ENCODE data around the gene SLC44A3.

Gene SLC44A3

GRCh38 chr1:94872771-94873495, 52.8 kb downstream of the SLC44A3 start:
- DNase-seq (ENCODE audit: low read depth in 1 of 2, low spot score in 1 of 2) = no peak

- DNase-seq (ENCODE audit: low read depth in 1 of 2, low spot score in 1 of 2) = no peak
These were observed 53.6 kb downstream of the SLC44A3 start for GRCh38 chr1:94873520-94874351.

DNA sequence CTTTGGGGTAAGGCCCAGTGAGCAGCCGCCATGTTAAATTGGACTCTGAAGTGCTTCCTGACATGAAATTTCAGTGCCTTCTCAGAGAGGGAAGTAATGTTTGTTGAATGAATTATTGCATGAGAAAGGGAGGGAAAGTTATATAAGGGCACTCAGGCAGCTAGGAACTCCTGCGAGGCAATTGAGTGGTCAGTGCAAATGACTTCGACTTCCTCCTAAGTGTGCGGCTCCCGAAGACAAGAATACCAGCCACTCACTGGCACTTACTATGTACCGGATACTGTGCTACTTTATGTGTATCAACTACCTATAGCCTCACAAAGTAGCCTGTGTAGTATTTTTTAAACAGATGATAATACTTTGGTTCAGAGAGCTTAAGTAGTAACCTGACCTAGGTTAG, 54.3 kb downstream of the SLC44A3 start:
- DNase-seq (ENCODE audit: low read depth in 1 of 2, low spot score in 1 of 2) = no peak

DNA sequence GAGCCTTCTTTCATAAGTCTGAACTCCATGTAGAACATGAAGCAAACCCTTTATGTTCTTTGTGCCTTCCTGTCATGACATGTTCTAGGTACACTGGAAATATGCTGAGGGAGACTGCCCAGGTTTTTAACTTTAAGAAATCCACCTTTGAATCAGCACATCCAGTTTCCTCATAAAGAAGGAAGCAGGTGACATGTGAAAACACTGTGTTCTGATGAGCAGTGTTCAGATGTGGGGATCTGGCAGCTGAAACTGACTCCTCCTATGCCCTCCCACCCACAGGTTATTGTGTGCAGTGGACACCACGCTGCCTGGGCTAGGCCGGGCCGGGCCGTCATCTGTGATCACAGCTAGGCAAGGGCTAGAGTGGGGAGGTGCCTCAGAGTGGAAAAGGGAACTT, 55.6 kb downstream of the SLC44A3 start:
- no peak for DNase-seq (ENCODE audit: low read depth in 1 of 2, low spot score in 1 of 2)

DNA sequence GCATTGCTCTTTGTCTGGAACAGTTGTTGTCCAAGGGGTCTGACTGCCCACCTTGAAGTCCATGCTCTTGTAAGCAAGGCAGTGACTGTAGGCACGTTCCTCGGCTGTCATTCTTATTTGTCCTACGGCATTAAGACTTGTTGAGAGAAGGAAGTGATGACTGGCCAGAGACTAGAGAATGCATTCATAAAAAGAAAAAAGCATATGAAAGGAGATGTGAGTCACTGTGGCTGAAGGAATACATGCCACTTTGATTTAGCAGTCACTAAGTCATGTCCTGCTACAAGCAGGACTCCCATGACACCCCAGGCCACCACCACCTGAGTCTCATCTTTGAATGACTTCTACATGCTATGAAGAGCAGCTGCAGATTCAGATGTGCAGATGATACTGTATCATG, 56.2 kb downstream of the SLC44A3 start:
- no peak for DNase-seq (ENCODE audit: low read depth in 1 of 2, low spot score in 1 of 2)

GRCh38 chr1:94878329-94878728, 58.2 kb downstream of the SLC44A3 start:
- no peak for DNase-seq (ENCODE audit: low read depth in 1 of 2, low spot score in 1 of 2)

DNA sequence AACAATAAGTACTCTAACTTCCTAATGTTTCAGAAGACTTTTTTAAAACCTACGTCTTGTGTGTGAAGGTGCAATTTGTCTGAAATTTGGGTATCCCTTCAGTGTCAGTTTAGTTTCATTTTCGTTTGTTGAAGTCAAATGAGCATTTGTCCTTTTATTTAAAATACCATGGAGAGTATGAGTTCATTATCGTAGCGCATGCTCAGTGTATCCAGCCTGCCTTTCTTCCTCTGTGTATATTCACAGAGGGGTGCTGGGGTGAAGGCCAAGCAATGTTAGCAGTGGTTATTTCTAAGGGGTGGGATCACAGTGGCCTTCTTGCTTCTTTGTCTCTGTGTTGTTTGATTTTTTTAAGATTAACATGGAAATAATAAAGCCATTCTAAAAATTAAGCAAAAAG, 63.5 kb downstream of the SLC44A3 start:
- no peak for DNase-seq (ENCODE audit: low read depth in 1 of 2, low spot score in 1 of 2)

- no peak for DNase-seq (ENCODE audit: low read depth in 1 of 2, low spot score in 1 of 2)
These were observed 63.9 kb downstream of the SLC44A3 start for GRCh38 chr1:94884106-94884505.

DNA sequence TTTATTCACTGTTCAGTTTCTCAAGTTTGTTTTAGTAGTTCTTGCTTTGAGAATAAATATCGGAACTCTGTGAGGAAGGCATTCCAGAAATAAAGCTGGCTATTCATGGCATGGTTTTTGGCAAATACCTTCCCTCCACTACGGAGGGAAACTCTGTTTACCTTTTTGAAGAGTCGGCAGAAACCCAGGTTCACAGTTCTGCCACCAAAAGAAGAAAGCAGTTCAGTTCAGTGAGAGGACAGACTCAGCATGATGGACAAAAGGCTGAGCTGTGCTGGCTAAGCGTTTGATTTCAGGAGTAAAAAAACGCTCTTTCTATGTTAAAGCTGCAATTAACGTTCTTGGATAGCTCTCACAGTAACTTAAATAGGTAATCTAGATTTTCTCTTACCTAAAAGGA, 64.3 kb downstream of the SLC44A3 start:
- no peak for DNase-seq (ENCODE audit: low read depth in 1 of 2, low spot score in 1 of 2)

DNA sequence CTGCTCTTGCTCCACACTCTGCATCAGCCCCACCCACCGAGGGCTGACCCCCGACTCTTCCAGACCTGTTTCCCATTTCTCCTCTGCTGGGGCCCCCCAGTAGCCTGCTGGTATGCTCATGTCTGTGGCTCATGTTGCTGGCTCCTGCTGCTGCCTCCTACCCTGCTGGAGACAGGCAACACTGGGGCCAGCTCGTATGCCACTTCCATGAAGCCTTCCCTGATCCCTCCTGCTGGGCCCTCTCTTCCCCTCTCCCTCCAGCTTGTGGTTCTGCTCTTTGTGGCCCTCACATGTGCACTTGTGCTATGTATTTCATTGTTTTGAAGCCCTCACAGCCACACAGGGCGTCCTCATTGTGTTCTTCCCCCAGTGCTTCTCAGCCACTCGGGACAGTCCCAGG, 66.2 kb downstream of the SLC44A3 start:
- no peak for DNase-seq (ENCODE audit: low read depth in 1 of 2, low spot score in 1 of 2)

- no peak for DNase-seq (ENCODE audit: low read depth in 1 of 2, low spot score in 1 of 2)
These were observed 66.9 kb downstream of the SLC44A3 start for GRCh38 chr1:94887106-94887505.

DNA sequence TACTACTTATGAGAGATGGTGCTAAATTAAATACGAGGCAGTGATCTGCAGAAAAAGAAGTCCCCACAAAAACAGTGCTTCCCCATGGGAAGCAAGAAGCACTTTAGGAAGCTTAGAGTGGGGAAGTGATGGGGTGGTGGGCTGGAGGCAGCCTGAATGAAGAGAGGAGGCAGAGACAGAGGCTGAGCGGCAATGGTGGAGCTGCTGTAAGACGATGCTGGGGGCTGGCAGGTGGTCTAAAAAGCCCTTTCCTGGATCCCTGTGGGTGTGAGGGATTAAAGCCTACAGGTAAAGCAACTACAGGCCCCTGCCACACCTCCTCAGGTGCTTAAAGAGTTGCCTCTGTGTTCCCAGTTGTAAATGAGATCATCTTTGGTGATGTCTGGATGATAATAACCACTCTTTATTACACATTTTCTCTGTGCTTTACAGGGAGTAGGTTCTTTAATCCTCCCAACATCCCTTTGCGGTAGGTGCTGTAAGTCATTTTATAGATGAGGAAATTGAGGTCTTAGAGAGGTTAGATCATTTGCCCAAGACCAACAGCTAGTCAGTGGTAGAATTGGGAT, 67.5 kb downstream of the SLC44A3 start:
- no peak for DNase-seq (ENCODE audit: low read depth in 1 of 2, low spot score in 1 of 2)

DNA sequence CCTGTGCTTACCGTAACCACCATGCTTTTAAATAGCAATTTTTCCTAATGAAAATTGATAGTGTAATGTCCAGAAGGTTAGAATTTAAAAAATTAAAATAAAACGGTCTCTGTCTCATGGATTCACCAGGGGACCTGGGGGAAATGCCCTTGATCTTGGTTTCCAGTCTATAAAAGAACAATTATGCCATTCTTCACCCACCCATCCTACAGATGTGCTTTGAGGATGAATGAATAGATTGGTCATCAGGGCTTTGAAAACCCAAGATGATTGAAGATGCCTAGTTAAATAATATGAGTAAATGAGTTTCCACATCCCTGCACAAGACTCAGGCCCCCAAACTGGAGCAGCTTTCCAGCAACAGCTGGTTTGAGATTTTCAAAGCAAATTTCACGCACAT, 68.0 kb downstream of the SLC44A3 start:
- no peak for DNase-seq (ENCODE audit: low read depth in 1 of 2, low spot score in 1 of 2)

DNA sequence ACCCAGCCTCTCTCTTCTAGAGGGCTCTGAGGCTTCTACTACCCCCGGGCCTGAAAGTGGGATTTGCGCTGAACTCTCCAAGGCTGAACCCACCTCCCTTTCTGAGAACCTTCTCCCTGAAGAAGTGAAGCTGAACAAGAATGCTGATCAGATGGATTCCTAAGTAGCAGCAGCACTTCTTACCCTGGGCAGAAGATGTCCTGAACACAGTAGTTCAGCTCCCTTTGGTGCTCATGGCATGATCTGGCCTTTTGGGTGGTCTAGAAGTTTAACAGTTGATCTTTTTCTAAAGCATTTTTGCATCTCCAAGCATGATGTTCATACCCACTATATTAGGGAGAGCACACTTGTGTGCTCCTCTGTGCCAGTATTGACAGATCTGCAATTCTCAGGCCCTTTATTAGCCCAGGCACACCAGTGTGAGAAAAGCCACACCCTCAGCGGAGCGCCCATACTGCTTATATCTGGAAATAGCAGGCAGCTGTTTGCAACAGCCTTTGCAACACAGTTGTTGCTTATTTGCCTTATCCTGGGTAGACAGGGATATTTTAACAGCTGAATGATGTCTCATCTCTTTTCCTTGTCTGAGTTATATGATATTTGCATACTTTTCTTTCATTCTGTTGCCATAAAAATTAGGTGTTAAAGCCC, 72.6 kb downstream of the SLC44A3 start:
- no peak for DNase-seq (ENCODE audit: low read depth in 1 of 2, low spot score in 1 of 2)

DNA sequence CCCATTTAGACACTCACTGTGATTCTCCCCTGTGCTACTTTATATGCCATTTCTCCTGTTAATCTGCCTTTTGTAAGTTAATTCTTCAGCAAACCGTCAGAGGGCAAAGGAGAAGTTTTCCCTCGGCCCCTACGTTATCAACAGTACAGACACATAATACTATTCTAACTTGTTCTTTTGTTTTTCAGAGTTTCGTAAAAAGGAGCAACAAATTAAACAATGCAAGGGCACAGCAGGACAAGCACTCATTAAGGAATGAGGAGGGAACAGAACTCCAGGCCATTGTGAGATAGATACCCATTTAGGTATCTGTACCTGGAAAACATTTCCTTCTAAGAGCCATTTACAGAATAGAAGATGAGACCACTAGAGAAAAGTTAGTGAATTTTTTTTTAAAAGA, 74.5 kb downstream of the SLC44A3 start:
- no peak for DNase-seq (ENCODE audit: low read depth in 1 of 2, low spot score in 1 of 2)

DNA sequence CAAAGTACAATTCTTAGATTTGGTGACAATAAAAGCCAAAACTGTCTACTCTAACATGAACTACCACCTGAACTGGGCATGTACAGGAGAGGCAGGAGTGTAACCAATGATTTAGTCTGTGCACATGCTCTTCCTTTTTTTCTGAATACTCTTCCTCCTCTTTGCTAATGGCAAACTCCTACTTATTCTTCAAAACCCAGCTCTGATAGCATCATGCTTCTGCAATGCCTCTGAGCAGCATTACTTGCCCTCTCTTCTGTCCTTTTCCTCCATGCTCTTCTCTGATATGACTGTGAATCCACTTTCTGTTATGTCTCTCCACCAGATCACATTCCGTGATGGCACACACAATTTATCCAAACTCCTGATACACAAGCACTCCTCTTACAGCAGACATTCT, 75.4 kb downstream of the SLC44A3 start:
- DNase-seq (ENCODE audit: low read depth in 1 of 2, low spot score in 1 of 2) = no peak

DNA sequence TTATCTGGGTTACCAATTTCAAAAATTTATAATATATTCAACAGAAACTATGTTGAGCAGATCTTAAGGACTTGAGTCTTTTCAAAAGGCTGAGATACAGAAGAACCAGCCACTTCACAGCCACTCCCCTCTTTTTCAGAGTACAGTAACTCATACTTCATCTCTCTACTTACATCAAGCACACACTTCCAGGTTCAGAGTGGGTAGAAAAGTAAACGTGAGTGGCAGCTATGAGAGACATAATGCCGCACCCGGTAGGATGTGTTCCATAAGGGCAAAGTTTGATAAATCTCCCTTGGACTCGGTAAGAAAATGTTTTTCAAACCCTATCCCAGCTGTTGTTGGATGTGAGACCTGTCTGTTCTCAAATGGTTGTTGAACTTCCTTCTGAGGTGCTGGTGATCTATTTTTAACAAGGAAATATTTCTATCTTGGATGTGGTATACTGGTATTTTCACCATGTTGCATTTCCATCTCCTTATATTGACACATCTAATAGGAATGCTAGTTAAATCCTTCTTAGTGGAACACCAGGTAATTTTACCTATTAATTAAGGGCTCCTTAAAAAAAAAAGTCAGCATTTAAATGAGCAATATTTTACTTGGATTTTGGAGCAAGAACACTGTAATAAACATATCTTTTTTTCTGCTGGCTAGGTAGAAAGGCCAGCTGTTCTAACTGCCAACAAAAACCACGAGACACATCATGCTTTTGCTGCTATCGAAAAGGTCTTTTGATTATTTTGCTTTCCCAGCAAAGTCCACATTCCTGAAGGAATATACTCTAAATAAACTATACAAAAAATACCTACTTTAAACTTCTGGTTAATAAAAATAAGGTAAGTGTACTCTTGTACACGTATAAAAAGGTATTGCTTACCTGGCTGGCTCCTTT, 78.6 kb downstream of the SLC44A3 start:
- no peak for DNase-seq (ENCODE audit: low read depth in 1 of 2, low spot score in 1 of 2)

GRCh38 chr1:94899756-94900155, 79.6 kb downstream of the SLC44A3 start:
- no peak for DNase-seq (ENCODE audit: low read depth in 1 of 2, low spot score in 1 of 2)

DNA sequence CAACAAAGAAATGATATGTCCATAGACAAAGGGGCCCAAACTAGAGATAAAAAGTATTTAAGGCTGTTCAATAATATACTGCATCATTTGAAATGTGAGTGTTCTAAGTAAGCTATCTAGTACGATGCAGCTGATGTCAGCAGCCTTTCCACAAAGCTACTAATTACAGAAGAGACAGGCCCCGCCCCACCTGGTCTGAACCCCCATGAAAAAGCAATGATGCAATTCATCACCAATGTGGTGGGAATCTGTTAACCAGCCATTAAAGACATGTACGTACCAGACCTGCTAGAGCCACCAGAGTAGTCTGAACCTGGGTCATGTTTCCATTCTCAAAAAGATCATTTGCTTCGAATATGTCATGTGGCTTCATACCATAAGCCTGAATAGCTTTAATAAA, 81.7 kb downstream of the SLC44A3 start:
- no peak for DNase-seq (ENCODE audit: low read depth in 1 of 2, low spot score in 1 of 2)

DNA sequence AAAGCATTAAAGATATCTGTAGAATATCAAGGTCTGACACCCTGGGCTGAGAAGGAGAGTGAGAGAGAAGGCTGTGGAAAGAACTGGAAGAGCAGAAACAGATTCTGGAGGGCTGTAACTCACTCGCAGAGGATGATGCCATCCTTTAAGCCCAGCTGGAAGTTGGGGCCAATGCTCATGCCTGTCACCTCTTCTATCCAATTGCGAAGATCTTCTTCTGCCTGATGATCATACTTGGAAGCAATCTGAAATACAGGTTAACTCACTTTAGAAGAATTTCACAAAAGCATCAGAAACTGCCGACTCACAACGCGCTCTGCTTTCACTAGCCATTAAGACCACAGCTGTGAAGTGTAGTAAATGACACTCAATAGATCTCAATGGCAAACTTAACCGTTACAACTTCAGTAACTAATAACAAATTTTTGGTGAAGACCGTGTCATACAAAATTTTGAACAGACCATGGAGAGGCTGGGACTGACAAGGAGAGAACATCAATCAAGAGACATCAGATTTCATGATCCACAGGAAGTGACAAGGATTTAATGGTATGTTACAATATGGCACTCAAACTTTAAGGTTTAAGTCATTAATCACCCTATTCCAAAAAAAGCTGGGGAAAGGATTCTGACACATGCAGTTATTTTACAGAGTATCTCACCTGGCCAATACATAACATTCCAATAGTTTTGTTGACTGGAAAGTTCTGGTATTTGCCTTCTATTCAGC, 83.3 kb downstream of the SLC44A3 start:
- no peak for DNase-seq (ENCODE audit: low read depth in 1 of 2, low spot score in 1 of 2)

Measured in activated T-helper 1 cell treated with anti-CD3 and anti-CD28 coated beads, Interleukin-2, amount 50 U/mL, for 16 hours (primary cell).